Panc1 (cell line): ENCODE measurements around the gene KRTAP16-1. TPM values are rescaled to one million over a fixed set of nuclear protein-coding genes. Genes with fewer than 3 reads are reported as not detected.

ENCODE experiments used
- ATAC-seq: fragments of 200-7000 bp; cut with Tn5 transposase; 2 replicates; pipeline ENCODE4 v1.9.1; 2020; ENCODE audit warnings: mild to moderate bottlenecking, moderate library complexity
- BruUV-seq: library from RNA; stranded (reverse); fragments of 400-500 nt; replicated peaks from 2 replicates; lab custom pipeline; 2021; lab: Mats Ljungman, UMichigan
- CTCF ChIA-PET: fragments of 300-600 bp; sonication (Branson Sonifier 250); formaldehyde crosslinking; loops from one replicate; lab custom pipeline; 2022; ENCODE audit warnings: antibody characterized with exemption; lab: Charles Lee
- POLR2A ChIA-PET: fragments of 300-600 bp; sonication (Branson Sonifier 250); formaldehyde crosslinking; loops from one replicate; lab custom pipeline; 2022; ENCODE audit warnings: antibody characterized with exemption; lab: Charles Lee
- DNase-seq: peaks from one replicate; pipeline ENCODE4 v3.0.0-alpha.2; 2010; ENCODE audit warnings: low read depth, low spot score
- H3K27ac ChIP-seq: 2 replicates; pipeline ENCODE4 v1.5.1; 2011; ENCODE audit warnings: mild to moderate bottlenecking, low read length, inconsistent platforms
- H3K27me3 ChIP-seq: fragments of 200-500 bp; sonication (Bioruptor generic); 2 replicates; pipeline ENCODE4 v1.6.0; 2014; ENCODE audit warnings: low read length, inconsistent platforms; ENCODE audit not compliant: control insufficient read depth, insufficient read depth
- H3K36me3 ChIP-seq: fragments of 200-500 bp; sonication (Bioruptor generic); 2 replicates; pipeline ENCODE4 v1.5.1; 2014; ENCODE audit warnings: inconsistent platforms, mild to moderate bottlenecking, low read length, moderate library complexity; ENCODE audit not compliant: control insufficient read depth, insufficient read depth
- H3K4me1 ChIP-seq: 2 replicates; pipeline ENCODE4 v1.5.1; 2011; ENCODE audit warnings: inconsistent platforms, mild to moderate bottlenecking, low read length, moderate library complexity; ENCODE audit not compliant: control insufficient read depth, insufficient read depth
- H3K4me3 ChIP-seq, 2 experiments: 2 replicates each; pipeline ENCODE4 v1.5.1; 2011 to 2012; ENCODE audit warnings: low read depth in 2 of 2, low read length in 2 of 2, mild to moderate bottlenecking in 2 of 2, inconsistent platforms in 1 of 2, moderate library complexity in 1 of 2
- H3K9me3 ChIP-seq: fragments of 200-500 bp; sonication (Bioruptor generic); 2 replicates; pipeline ENCODE4 v1.5.1; 2014; ENCODE audit warnings: low read depth, mild to moderate bottlenecking, inconsistent platforms, low read length, moderate library complexity; ENCODE audit not compliant: control insufficient read depth, insufficient read depth
- POLR2AphosphoS5 ChIP-seq: IDR thresholded peaks from 2 replicates; pipeline ENCODE4 v1.6.1; 2012; ENCODE audit warnings: mild to moderate bottlenecking, low read depth, low read length, moderate library complexity
- SIN3A ChIP-seq: IDR thresholded peaks from 2 replicates; pipeline ENCODE4 v1.6.1; 2012; ENCODE audit warnings: low read depth, mild to moderate bottlenecking, low read length, moderate library complexity, borderline replicate concordance; ENCODE audit not compliant: insufficient read depth
- TCF7L2 ChIP-seq: IDR thresholded peaks from 2 replicates; pipeline ENCODE4 v1.6.1; 2011; ENCODE audit warnings: mild to moderate bottlenecking, low read depth, low read length, inconsistent platforms
- in situ Hi-C: cut with HindIII; loops from 2 replicates; pipeline ENCODE4 v1.10.0; 2016; ENCODE audit warnings: low sequenced_read_pairs, low pct_unique_long_range_greater_than_20kb
- intact Hi-C: fragments of 100-400 bp; cut with micrococcal nuclease; formaldehyde crosslinking; loops from one replicate; pipeline ENCODE4 v1.10.0; 2022; ENCODE audit not compliant: unreplicated experiment
- total RNA-seq: library from RNA; stranded (reverse); gene quantifications from one replicate; pipeline ENCODE4 v1.2.1, GENCODE V29; 2021; ENCODE audit not compliant: unreplicated experiment
- TF ChIP-seq, protein P1 (sequence below): fragments of 450-650 bp; IDR thresholded peaks from 2 replicates; pipeline ENCODE4 v1.5.1; 2017; ENCODE audit warnings: mild to moderate bottlenecking
- TF ChIP-seq, protein P2 (sequence below), 2 experiments: IDR thresholded peaks; 2 replicates each; pipeline ENCODE4 v1.6.1; 2011 to 2012; ENCODE audit warnings: low read depth in 2 of 2, control low read depth in 1 of 2, low read length in 1 of 2, mild to moderate bottlenecking in 1 of 2, moderate library complexity in 1 of 2; ENCODE audit not compliant: insufficient read depth in 1 of 2

KRTAP16-1 gene
- total RNA-seq, 1 experiment from 2014 or later: not detected

DNA sequence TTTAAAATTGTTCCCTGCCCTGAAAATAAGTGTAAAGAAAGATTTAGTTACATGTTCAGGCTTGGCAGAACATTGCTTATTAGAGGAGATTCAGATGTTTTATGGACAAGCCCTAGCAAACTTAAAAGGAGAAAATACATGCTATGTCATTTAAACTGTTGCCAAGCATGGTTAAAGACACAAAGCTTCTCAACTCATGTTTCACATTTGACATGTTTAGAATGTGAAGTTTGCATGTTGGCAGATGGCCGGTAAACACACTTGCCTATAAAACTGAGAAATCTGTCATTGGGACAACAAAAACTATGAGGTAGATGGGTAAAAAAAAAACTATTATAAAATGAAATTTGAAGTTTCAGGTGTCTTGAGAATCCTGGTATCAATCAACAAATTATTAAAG lies 12.3 kb downstream of the KRTAP16-1 start:
- H3K4me1 ChIP-seq: no peaks in the 10 kb centered on the region
- no TSS peak for BruUV-seq
- intact Hi-C loops: no loop called here
- ChIA-PET CTCF (no interaction called here), POLR2A (no interaction called here)
- H3K9me3 ChIP-seq: no peaks in the 10 kb centered on the region
- H3K27me3 ChIP-seq: no peaks in the 10 kb centered on the region
- no peak overlapping the region for H3K27ac ChIP-seq
- in situ Hi-C loops: no loop called here
- ATAC-seq: no peak
- no peak for DNase-seq
- no peak for TF ChIP-seq SIN3A
- TF ChIP-seq, protein P1, sequence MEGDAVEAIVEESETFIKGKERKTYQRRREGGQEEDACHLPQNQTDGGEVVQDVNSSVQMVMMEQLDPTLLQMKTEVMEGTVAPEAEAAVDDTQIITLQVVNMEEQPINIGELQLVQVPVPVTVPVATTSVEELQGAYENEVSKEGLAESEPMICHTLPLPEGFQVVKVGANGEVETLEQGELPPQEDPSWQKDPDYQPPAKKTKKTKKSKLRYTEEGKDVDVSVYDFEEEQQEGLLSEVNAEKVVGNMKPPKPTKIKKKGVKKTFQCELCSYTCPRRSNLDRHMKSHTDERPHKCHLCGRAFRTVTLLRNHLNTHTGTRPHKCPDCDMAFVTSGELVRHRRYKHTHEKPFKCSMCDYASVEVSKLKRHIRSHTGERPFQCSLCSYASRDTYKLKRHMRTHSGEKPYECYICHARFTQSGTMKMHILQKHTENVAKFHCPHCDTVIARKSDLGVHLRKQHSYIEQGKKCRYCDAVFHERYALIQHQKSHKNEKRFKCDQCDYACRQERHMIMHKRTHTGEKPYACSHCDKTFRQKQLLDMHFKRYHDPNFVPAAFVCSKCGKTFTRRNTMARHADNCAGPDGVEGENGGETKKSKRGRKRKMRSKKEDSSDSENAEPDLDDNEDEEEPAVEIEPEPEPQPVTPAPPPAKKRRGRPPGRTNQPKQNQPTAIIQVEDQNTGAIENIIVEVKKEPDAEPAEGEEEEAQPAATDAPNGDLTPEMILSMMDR: no peak
- no peaks in the 10 kb centered on the region for H3K36me3 ChIP-seq
- no peak overlapping the region for H3K4me3 ChIP-seq

- ChIA-PET POLR2A (no interaction called here), CTCF (no interaction called here)
- Histone ChIP-seq H3K9me3 (no peaks in the 10 kb centered on the region), H3K36me3 (no peaks in the 10 kb centered on the region), H3K4me1 (no peaks in the 10 kb centered on the region), H3K4me3 (no peak overlapping the region), H3K27ac (no peak overlapping the region), H3K27me3 (no peaks in the 10 kb centered on the region)
- ATAC-seq (no peak), DNase-seq (no peak)
- TF ChIP-seq SIN3A: no peak
- TF ChIP-seq, protein P2, sequence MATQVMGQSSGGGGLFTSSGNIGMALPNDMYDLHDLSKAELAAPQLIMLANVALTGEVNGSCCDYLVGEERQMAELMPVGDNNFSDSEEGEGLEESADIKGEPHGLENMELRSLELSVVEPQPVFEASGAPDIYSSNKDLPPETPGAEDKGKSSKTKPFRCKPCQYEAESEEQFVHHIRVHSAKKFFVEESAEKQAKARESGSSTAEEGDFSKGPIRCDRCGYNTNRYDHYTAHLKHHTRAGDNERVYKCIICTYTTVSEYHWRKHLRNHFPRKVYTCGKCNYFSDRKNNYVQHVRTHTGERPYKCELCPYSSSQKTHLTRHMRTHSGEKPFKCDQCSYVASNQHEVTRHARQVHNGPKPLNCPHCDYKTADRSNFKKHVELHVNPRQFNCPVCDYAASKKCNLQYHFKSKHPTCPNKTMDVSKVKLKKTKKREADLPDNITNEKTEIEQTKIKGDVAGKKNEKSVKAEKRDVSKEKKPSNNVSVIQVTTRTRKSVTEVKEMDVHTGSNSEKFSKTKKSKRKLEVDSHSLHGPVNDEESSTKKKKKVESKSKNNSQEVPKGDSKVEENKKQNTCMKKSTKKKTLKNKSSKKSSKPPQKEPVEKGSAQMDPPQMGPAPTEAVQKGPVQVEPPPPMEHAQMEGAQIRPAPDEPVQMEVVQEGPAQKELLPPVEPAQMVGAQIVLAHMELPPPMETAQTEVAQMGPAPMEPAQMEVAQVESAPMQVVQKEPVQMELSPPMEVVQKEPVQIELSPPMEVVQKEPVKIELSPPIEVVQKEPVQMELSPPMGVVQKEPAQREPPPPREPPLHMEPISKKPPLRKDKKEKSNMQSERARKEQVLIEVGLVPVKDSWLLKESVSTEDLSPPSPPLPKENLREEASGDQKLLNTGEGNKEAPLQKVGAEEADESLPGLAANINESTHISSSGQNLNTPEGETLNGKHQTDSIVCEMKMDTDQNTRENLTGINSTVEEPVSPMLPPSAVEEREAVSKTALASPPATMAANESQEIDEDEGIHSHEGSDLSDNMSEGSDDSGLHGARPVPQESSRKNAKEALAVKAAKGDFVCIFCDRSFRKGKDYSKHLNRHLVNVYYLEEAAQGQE (IDR thresholded peaks at IDR 0.05; ENCODE audit: insufficient read depth in 1 of 2, low read depth in 2 of 2, low read length in 1 of 2): no peak
- TF ChIP-seq TCF7L2: no peak
- TF ChIP-seq, protein P1: no peak
- TF ChIP-seq POLR2AphosphoS5: no peak
- in situ Hi-C loops (no loop called here), intact Hi-C loops (no loop called here)
- no TSS peak for BruUV-seq
Observed at GRCh38 chr17:41294016-41294415, 15.1 kb downstream of the KRTAP16-1 start.
